ENCODE data around the gene DLGAP1.

The DLGAP1 gene

GRCh38 chr18:3682061-3682460 lies 773.0 kb downstream of the DLGAP1 start:
- H2BK12ac ChIP-seq (ENCODE audit: low read length) = no peak overlapping the region
- H3K9me3 ChIP-seq (replicated peaks in 1 of 2; ENCODE audit: control insufficient read depth in 2 of 2, insufficient read depth in 1 of 2, low read depth in 1 of 2, low read length in 2 of 2) = peaks cover 3 to 5% of the 10 kb centered on the region in 2 donors
- H3K4me2 ChIP-seq (ENCODE audit: insufficient read depth, low read length, poor library complexity, severe bottlenecking) = no peak overlapping the region
- no peak overlapping the region for H2AFZ ChIP-seq (ENCODE audit: low read length)
- H3K4me3 ChIP-seq (ENCODE audit: low read length in 2 of 2) = no peak overlapping the region
- no peak overlapping the region for H3K27ac ChIP-seq (replicated peaks; ENCODE audit: low read length)
- no peak overlapping the region for H3K4ac ChIP-seq (ENCODE audit: low read length)
- no CpG with 5 or more reads among the region's 3 CpGs for WGBS, 2 donors (ENCODE audit: extremely low coverage in 2 of 2, insufficient read length in 2 of 2, insufficient replicate concordance in 1 of 2)
- no peaks in the 10 kb centered on the region for H3K27me3 ChIP-seq (ENCODE audit: control insufficient read depth in 3 of 3, insufficient read depth in 3 of 3, low read depth in 1 of 3, low read length in 3 of 3)
- no peaks in the 10 kb centered on the region for H3K36me3 ChIP-seq (replicated peaks in 1 of 2; ENCODE audit: control insufficient read depth in 2 of 2, insufficient read depth in 2 of 2, low read length in 2 of 2)
- no peak overlapping the region for H3K9ac ChIP-seq (ENCODE audit: low read depth, low read length, poor library complexity)
- H2BK120ac ChIP-seq (ENCODE audit: low read depth, low read length) = no peak overlapping the region
- no peak overlapping the region for H2AK5ac ChIP-seq (ENCODE audit: low read depth, low read length)
- H3K4me1 ChIP-seq (ENCODE audit: control insufficient read depth in 2 of 2, insufficient read depth in 1 of 2, low read depth in 1 of 2, low read length in 2 of 2) = no peaks in the 10 kb centered on the region
- no peak overlapping the region for H3K23ac ChIP-seq (ENCODE audit: low read depth, low read length, poor library complexity)
- H2BK15ac ChIP-seq (ENCODE audit: low read length) = no peak overlapping the region
- no peak overlapping the region for H4K8ac ChIP-seq (ENCODE audit: low read depth, low read length)
- no peak overlapping the region for H3K14ac ChIP-seq (ENCODE audit: low read length)
- no peaks in the 10 kb centered on the region for H3K79me1 ChIP-seq (ENCODE audit: low read depth, low read length)
- H4K91ac ChIP-seq (ENCODE audit: low read depth, low read length, poor library complexity) = no peak overlapping the region
- no peak for DNase-seq (ENCODE audit: low spot score)
- H2BK5ac ChIP-seq (ENCODE audit: low read length) = no peak overlapping the region
- no peak overlapping the region for H3K18ac ChIP-seq (ENCODE audit: low read length)

GRCh38 chr18:3679241-3679640 lies 775.9 kb downstream of the DLGAP1 start:
- H2BK120ac ChIP-seq (ENCODE audit: low read depth, low read length) = no peak overlapping the region
- no peak overlapping the region for H3K23ac ChIP-seq (ENCODE audit: low read depth, low read length, poor library complexity)
- no peak overlapping the region for H2BK12ac ChIP-seq (ENCODE audit: low read length)
- no peak overlapping the region for H3K4me2 ChIP-seq (ENCODE audit: insufficient read depth, low read length, poor library complexity, severe bottlenecking)
- no peak overlapping the region for H4K91ac ChIP-seq (ENCODE audit: low read depth, low read length, poor library complexity)
- H2BK5ac ChIP-seq (ENCODE audit: low read length) = no peak overlapping the region
- H4K8ac ChIP-seq (ENCODE audit: low read depth, low read length) = peak overlapping the region; percentile 4
- H3K4me1 ChIP-seq (ENCODE audit: control insufficient read depth in 2 of 2, insufficient read depth in 1 of 2, low read depth in 1 of 2, low read length in 2 of 2) = no peaks in the 10 kb centered on the region
- no peak overlapping the region for H3K18ac ChIP-seq (ENCODE audit: low read length)
- no peaks in the 10 kb centered on the region for H3K27me3 ChIP-seq (ENCODE audit: control insufficient read depth in 3 of 3, insufficient read depth in 3 of 3, low read depth in 1 of 3, low read length in 3 of 3)
- H3K9ac ChIP-seq (ENCODE audit: low read depth, low read length, poor library complexity) = no peak overlapping the region
- H3K4ac ChIP-seq (ENCODE audit: low read length) = no peak overlapping the region
- no peak overlapping the region for H2AFZ ChIP-seq (ENCODE audit: low read length)
- H3K27ac ChIP-seq (replicated peaks; ENCODE audit: low read length) = no peak overlapping the region
- no peak for DNase-seq (ENCODE audit: low spot score)
- H3K4me3 ChIP-seq (ENCODE audit: low read length in 2 of 2) = no peak overlapping the region
- H3K14ac ChIP-seq (ENCODE audit: low read length) = no peak overlapping the region
- H3K9me3 ChIP-seq (replicated peaks in 1 of 2; ENCODE audit: control insufficient read depth in 2 of 2, insufficient read depth in 1 of 2, low read depth in 1 of 2, low read length in 2 of 2) = peaks cover 0 to 3% of the 10 kb centered on the region in 2 donors
- H3K36me3 ChIP-seq (replicated peaks in 1 of 2; ENCODE audit: control insufficient read depth in 2 of 2, insufficient read depth in 2 of 2, low read length in 2 of 2) = no peaks in the 10 kb centered on the region
- no peak overlapping the region for H2BK15ac ChIP-seq (ENCODE audit: low read length)
- no peak overlapping the region for H2AK5ac ChIP-seq (ENCODE audit: low read depth, low read length)
- WGBS, 2 donors (ENCODE audit: extremely low coverage in 2 of 2, insufficient read length in 2 of 2, insufficient replicate concordance in 1 of 2) = no CpG with 5 or more reads among the region's 5 CpGs
- H3K79me1 ChIP-seq (ENCODE audit: low read depth, low read length) = no peaks in the 10 kb centered on the region

GRCh38 chr18:3675994-3676393 lies 779.1 kb downstream of the DLGAP1 start:
- no CpG with 5 or more reads among the region's 8 CpGs for WGBS, 2 donors (ENCODE audit: extremely low coverage in 2 of 2, insufficient read length in 2 of 2, insufficient replicate concordance in 1 of 2)
- Histone ChIP-seq H3K4me3 (ENCODE audit: low read length in 2 of 2) (no peak overlapping the region), H2BK15ac (ENCODE audit: low read length) (no peak overlapping the region), H2BK5ac (ENCODE audit: low read length) (no peak overlapping the region), H4K8ac (ENCODE audit: low read depth, low read length) (no peak overlapping the region), H2BK120ac (ENCODE audit: low read depth, low read length) (no peak overlapping the region), H3K79me1 (ENCODE audit: low read depth, low read length) (no peaks in the 10 kb centered on the region), H3K9ac (ENCODE audit: low read depth, low read length, poor library complexity) (no peak overlapping the region), H3K27ac (replicated peaks; ENCODE audit: low read length) (no peak overlapping the region), H3K4ac (ENCODE audit: low read length) (no peak overlapping the region), H2BK12ac (ENCODE audit: low read length) (no peak overlapping the region), H3K9me3 (replicated peaks in 1 of 2; ENCODE audit: control insufficient read depth in 2 of 2, insufficient read depth in 1 of 2, low read depth in 1 of 2, low read length in 2 of 2) (peaks cover 0 to 2% of the 10 kb centered on the region in 2 donors), H3K14ac (ENCODE audit: low read length) (no peak overlapping the region), H2AK5ac (ENCODE audit: low read depth, low read length) (no peak overlapping the region), H3K4me1 (ENCODE audit: control insufficient read depth in 2 of 2, insufficient read depth in 1 of 2, low read depth in 1 of 2, low read length in 2 of 2) (no peaks in the 10 kb centered on the region), H3K4me2 (ENCODE audit: insufficient read depth, low read length, poor library complexity, severe bottlenecking) (no peak overlapping the region), H3K23ac (ENCODE audit: low read depth, low read length, poor library complexity) (no peak overlapping the region), H3K18ac (ENCODE audit: low read length) (no peak overlapping the region), H4K91ac (ENCODE audit: low read depth, low read length, poor library complexity) (no peak overlapping the region), H2AFZ (ENCODE audit: low read length) (no peak overlapping the region), H3K27me3 (ENCODE audit: control insufficient read depth in 3 of 3, insufficient read depth in 3 of 3, low read depth in 1 of 3, low read length in 3 of 3) (no peaks in the 10 kb centered on the region), H3K36me3 (replicated peaks in 1 of 2; ENCODE audit: control insufficient read depth in 2 of 2, insufficient read depth in 2 of 2, low read length in 2 of 2) (no peaks in the 10 kb centered on the region)
- no peak for DNase-seq (ENCODE audit: low spot score)

GRCh38 chr18:3675446-3675845 lies 779.7 kb downstream of the DLGAP1 start:
- H2AK5ac ChIP-seq (ENCODE audit: low read depth, low read length) = no peak overlapping the region
- H3K18ac ChIP-seq (ENCODE audit: low read length) = no peak overlapping the region
- H3K79me1 ChIP-seq (ENCODE audit: low read depth, low read length) = no peaks in the 10 kb centered on the region
- no peaks in the 10 kb centered on the region for H3K27me3 ChIP-seq (ENCODE audit: control insufficient read depth in 3 of 3, insufficient read depth in 3 of 3, low read depth in 1 of 3, low read length in 3 of 3)
- no peak for DNase-seq (ENCODE audit: low spot score)
- H3K4me2 ChIP-seq (ENCODE audit: insufficient read depth, low read length, poor library complexity, severe bottlenecking) = no peak overlapping the region
- no peak overlapping the region for H3K4ac ChIP-seq (ENCODE audit: low read length)
- no CpG with 5 or more reads among the region's 3 CpGs for WGBS, 2 donors (ENCODE audit: extremely low coverage in 2 of 2, insufficient read length in 2 of 2, insufficient replicate concordance in 1 of 2)
- no peak overlapping the region for H3K23ac ChIP-seq (ENCODE audit: low read depth, low read length, poor library complexity)
- no peak overlapping the region for H3K9ac ChIP-seq (ENCODE audit: low read depth, low read length, poor library complexity)
- no peaks in the 10 kb centered on the region for H3K36me3 ChIP-seq (replicated peaks in 1 of 2; ENCODE audit: control insufficient read depth in 2 of 2, insufficient read depth in 2 of 2, low read length in 2 of 2)
- H3K27ac ChIP-seq (replicated peaks; ENCODE audit: low read length) = no peak overlapping the region
- no peak overlapping the region for H2BK120ac ChIP-seq (ENCODE audit: low read depth, low read length)
- no peak overlapping the region for H2AFZ ChIP-seq (ENCODE audit: low read length)
- peak overlapping the region; percentile 24 for H4K91ac ChIP-seq (ENCODE audit: low read depth, low read length, poor library complexity)
- H3K4me1 ChIP-seq (ENCODE audit: control insufficient read depth in 2 of 2, insufficient read depth in 1 of 2, low read depth in 1 of 2, low read length in 2 of 2) = no peaks in the 10 kb centered on the region
- no peak overlapping the region for H3K14ac ChIP-seq (ENCODE audit: low read length)
- H4K8ac ChIP-seq (ENCODE audit: low read depth, low read length) = no peak overlapping the region
- H3K4me3 ChIP-seq (ENCODE audit: low read length in 2 of 2) = no peak overlapping the region
- H3K9me3 ChIP-seq (replicated peaks in 1 of 2; ENCODE audit: control insufficient read depth in 2 of 2, insufficient read depth in 1 of 2, low read depth in 1 of 2, low read length in 2 of 2) = peaks cover 0 to 2% of the 10 kb centered on the region in 2 donors
- no peak overlapping the region for H2BK12ac ChIP-seq (ENCODE audit: low read length)
- H2BK5ac ChIP-seq (ENCODE audit: low read length) = no peak overlapping the region
- H2BK15ac ChIP-seq (ENCODE audit: low read length) = no peak overlapping the region

All from neuronal stem cell (in vitro differentiated cells).